PC-9 (cell line): ENCODE measurements around the gene AMIGO1.

Source experiments
- EZH2 ChIP-seq: fragments of 200-600 bp; sonication (generic); IDR thresholded peaks from 2 replicates; pipeline ENCODE4 v1.8.0; 2017; ENCODE audit warnings: antibody characterized with exemption, low read depth
- TF ChIP-seq, protein P1 (sequence below): fragments of 200-600 bp; sonication (generic); conservative IDR thresholded peaks from 2 replicates; pipeline ENCODE4 v1.6.1; 2017; ENCODE audit warnings: mixed run types, antibody characterized with exemption, mild to moderate bottlenecking, moderate library complexity

DNA sequence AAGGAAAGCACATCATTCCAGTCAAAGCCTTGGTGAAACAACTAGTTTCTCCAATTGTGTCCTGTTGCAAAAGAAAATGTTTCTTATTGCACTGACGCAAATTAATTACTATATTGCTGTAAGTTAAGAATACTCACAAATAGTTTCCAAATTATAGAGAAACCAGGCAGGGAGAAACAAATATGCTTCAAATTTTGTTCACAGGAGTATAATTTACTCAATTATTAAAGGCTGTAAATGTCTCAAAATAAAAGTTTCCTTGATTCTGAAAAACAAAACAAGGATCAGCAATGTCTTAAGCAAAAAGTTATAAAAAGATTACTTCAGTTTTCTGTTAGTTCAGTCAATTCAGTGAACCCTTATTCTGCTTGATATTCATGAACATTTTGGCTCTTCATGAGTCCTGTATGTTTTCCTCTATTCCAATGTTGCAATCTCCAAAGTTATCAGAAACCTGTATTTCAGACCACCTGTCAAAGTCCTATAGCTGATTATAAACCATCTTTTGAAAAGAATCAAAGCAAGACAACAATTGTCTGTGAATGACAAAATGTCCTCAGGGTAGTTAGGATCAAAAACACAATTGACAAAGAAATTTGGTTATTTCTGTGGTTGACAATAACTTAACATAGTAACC is 54.9 kb downstream of the AMIGO1 start:
- TF ChIP-seq EZH2 = no peak
- TF ChIP-seq, protein P1, sequence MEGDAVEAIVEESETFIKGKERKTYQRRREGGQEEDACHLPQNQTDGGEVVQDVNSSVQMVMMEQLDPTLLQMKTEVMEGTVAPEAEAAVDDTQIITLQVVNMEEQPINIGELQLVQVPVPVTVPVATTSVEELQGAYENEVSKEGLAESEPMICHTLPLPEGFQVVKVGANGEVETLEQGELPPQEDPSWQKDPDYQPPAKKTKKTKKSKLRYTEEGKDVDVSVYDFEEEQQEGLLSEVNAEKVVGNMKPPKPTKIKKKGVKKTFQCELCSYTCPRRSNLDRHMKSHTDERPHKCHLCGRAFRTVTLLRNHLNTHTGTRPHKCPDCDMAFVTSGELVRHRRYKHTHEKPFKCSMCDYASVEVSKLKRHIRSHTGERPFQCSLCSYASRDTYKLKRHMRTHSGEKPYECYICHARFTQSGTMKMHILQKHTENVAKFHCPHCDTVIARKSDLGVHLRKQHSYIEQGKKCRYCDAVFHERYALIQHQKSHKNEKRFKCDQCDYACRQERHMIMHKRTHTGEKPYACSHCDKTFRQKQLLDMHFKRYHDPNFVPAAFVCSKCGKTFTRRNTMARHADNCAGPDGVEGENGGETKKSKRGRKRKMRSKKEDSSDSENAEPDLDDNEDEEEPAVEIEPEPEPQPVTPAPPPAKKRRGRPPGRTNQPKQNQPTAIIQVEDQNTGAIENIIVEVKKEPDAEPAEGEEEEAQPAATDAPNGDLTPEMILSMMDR = no peak
